Glomerular endothelial cell (primary cell): ENCODE measurements around the gene NAALADL1. TPM values are rescaled to one million over a fixed set of nuclear protein-coding genes. Genes with fewer than 3 reads are reported as not detected.

Source experiments
- DNase-seq: peaks from one replicate; pipeline ENCODE4 v3.0.0-alpha.2; 2011; ENCODE audit warnings: low read depth, low spot score; ENCODE audit errors: extremely low read depth
- total RNA-seq: library from RNA; depleted of rRNA; stranded (reverse); fragments of >200 nt; gene quantifications from 2 replicates; pipeline ENCODE4 v1.2.3, GENCODE V29; 2015

Gene NAALADL1
- total RNA-seq, 1 donor from 2014 or later, result 2.8 TPM

DNA sequence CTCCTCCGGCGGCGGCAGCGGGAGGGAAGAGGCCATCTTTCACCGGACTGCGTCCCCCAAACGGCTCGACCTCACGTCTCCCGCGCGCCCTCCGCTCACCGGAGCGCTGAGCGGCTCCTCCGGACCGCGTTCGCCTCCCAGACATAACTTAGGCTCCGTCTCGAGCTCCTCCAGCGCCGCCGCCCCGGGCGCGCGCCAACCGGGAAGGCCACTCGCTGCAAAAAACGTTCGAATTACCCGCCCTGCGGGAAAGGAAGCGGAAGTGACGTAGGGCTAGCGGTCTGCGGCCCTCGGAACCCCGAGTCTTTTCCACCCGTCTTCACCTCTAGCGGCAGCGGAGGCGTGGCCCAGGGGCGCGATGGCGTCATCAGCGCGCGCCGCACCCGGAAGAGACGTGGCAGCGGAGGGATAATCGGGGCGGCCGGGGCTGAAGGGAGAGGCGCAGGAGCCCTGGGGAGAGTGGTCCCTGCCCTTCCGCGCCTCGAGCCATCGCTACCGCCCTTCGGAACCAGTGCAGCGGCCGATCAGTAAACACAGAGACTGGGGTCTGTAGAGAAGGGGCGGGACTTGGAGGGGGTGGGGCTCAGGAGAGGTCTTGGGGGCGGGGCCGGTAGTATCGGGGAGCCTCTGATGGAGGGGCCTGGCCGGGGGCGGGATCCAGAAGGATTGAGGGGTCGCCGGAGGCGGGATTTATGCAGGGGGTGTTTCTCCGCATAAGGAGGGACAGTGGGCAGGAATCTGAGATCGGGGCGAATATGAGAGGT, 25.7 kb upstream of the NAALADL1 start, which contains the start of the genes CDCA5 and ZFPL1:
TSS of gene CDCA5 (minus strand) at position 207 of the 764 bp plus-strand sequence. CDS start at position 145, 62 bp downstream.
TSS of gene ZFPL1 (plus strand) at position 389 of the 764 bp plus-strand sequence. CDS start 477 bp downstream, outside the sequence.
- DNase-seq, result peak; percentile 39

DNA sequence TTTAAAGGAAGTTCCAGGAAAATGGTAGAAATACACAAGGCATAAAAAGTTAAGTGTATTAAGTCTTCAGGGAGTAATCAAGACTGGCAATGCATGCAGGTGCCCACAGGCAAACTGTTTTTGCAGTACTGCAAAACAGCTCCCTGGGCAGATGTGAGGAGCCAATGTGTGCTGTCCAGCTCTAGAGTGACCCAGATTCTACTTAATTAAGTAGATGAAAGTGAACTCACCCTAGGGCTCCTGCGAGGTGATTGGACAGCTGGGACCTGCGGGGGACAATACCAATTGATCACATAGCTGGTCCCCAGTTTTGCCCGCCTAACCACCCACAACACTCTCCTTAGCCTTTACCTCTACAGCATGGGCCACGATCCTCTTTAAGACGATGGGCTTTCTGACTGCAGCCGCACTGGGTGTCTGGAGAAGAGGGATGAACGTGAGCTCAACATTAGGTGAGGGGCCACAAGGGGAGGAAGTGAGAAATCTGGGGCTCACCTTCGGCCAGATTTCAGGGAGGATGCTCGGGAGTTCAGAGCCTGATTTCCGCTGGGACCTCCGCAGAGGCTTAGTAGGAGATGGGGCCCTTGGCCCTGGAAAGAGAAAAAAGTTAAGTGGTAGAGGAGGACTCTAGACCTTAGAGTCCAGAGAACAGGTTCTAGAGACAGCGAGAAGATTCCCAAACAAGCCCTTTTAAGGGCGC, 24.9 kb upstream of the NAALADL1 start:
- no peak for DNase-seq

DNA sequence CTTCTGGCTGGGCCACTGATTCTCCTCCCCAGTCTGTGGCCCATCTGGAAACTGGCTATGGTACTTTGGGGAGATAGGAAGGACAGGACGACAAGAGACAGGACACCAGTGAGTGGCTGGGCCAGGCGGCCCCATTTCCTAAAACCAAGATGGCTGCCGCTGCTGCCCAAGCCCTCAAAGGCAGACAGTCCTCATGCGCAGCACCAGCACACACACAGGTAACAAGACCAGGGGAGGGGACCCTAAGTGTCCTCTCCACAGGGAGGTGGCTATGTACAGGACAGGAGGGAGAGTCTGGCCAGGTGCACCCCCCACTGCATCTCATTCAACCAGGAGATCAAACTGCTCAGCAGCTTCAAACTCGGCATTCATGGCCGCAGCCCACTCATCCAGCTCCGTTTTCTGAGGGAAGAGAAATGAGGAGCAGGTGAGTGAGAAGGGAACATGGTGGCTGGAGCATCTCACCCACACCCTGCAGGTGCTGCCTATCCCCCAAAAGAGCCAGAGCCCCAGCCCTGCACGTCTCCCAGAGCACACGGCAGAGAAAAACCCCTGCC, 20.5 kb upstream of the NAALADL1 start:
- DNase-seq, result no peak

DNA sequence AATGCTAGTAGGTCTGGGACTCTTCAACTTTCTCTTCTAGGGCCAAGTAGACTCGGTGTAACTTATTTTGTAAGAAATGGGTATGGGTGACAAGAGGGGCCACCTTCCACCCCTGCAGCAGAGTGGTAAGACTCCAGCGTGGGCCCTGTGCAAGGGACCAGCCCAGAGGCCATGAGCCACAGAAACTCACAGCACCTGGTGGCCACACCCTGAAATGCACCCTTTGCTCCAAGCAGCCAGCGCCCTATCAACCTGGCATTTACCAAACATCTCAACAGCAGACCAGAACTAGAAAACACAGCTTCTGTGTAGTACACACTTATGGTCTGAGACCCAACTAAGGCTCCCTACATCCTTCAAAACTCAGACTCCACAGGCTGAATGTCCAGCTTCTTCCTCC, 19.8 kb upstream of the NAALADL1 start:
- DNase-seq, result no peak

DNA sequence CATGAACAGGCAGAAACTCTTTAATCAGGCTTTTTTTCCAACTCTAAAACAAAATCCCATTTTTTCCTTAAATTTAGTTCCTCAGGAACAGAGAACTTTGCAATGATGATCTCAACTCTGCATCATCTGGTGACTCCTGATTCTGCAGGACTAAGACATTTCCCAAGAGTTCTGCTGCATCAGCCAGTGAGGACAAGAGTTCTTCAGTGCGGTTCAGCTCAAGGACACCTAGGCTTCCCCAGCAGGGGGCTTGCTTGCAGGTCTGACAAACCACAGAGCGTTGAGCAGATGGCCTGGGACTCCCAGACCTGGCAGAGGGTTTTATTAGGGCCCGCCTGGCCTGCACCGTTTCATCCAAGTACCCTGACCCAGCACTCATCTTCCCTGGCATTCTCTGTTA, 19.1 kb upstream of the NAALADL1 start:
- DNase-seq, result no peak

DNA sequence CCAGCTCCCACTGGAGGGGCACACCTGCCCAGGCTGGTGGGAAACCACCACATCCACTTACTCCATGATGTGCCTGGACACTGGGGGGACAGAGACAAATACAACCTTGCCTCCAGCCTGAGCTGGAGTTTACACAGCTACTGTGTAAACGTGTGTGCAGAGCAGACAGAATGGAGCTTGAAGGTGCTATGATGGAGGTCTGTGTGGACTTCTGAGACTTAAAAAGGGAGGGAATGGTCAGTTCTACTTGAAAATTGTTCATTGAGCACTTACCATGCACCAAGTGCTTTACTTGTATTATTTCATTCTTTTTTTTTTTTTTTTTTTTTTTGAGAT, 14.2 kb upstream of the NAALADL1 start:
- no peak for DNase-seq

DNA sequence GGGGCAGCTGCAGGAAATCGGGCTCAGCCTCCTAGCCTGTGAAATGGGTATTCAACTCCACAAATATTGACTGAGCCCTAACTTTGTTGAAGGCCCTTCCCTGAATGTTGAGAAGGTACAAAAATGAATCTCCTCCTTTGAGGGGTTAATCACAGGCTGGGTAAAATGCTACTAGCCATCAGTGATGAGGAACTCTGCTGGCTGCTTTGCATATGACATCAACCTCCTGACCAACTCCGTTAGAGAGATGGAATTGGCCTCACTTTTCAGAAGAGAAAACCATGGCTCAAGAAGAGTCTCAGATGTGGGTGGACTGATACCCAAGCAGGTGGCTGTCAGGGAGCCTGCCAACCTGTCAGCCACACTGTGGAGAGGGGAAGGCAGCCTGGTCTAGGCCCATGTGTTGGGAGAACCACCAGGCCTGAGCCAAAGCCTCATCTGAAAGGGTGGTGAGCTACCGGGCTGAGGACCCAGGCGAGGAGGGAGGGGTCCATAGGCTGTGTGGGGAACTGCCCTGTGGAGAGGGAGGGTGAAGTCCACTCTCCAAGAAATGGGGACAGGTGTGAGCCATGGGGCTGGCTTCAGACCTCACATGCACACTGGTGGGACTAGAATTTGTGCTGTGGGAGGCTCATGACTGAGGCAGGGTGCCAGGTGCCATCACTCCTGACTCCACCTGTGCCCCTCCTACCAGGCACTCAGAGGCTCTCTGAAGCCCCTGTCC, 13.7 kb upstream of the NAALADL1 start:
- no peak for DNase-seq

DNA sequence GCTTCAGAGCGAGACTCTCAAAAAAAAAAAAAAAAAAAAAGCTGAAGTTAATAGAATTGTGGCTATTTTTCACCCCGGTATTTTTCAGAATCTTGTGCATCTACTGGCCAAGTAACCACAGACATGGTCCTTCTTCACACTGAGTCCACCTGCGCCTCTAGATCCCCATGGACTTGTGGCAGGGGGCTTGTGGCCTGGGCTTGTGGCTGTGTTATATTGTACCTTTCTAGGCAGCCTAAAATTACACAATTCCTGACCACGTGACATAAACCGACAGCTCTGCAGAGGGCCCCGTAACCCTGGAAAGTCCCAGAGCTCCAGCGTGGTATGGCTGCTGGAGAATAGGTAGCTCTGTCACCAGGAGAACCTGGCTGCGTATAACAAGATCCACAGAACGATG, 10.9 kb upstream of the NAALADL1 start:
- no peak for DNase-seq

DNA sequence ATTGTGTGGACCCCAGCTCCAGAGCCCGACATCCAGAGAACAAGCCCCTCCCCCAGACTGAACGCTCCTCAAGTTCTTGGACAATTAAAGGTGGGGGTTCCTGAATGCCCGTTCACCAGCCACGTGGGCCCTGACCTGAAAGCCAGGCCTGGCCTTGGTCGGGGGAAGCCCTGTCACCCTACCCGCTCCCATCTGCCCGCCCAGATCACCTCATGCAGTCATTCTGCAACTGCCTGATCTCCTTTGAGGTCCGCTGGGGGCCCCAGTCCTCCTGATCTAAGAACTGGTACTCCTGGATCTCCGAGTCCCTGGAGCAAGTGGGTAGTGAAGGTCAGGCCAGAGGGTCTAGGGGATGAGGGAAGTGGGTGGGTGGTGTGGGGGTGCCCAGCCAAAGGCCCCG, 9.1 kb upstream of the NAALADL1 start:
- no peak for DNase-seq

DNA sequence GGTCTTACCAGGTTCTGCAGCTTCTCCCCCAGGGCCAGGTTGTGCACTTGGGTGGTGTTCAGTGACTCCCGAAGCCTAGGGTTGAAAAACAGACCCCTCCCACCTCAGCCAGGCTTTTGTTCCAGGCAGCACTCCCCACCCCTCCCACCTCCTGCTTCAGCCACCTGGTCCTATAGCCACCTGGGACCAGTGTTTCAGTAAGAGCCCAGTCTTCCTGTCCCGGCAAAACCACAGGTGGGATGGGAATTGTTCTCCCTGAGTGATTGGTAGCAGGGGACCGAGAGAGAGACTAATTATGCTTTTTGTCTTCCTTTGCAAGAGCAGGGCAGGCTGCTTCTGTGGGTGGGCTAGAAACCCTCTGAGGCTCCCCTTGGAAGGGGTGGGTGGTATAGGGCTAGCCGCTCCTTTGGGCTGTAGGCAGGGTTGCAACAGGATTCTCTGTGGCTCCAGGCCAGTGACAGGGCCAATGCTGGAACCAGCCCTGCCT, 8.5 kb upstream of the NAALADL1 start:
- DNase-seq, result no peak

DNA sequence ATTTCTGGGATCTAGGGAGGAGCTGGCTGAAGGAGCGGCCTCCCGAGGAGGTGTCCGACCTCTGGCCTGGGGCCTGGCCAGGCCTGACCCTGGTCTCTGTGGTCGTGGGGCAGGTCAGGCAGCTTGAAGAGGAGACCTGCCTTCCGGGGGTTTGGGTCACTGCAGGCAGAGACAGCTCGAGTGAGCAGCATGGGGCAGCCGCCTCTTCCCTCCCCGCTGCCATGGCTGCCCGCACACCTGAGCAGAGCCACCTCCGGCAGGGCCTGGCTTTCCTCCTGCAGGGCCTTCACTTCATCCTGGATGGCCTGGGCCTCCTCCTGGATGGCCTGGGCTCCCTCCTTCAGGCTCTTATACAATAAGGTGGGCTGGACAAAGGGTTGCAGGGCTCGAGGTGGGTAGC, 8.0 kb upstream of the NAALADL1 start:
- DNase-seq, result no peak

DNA sequence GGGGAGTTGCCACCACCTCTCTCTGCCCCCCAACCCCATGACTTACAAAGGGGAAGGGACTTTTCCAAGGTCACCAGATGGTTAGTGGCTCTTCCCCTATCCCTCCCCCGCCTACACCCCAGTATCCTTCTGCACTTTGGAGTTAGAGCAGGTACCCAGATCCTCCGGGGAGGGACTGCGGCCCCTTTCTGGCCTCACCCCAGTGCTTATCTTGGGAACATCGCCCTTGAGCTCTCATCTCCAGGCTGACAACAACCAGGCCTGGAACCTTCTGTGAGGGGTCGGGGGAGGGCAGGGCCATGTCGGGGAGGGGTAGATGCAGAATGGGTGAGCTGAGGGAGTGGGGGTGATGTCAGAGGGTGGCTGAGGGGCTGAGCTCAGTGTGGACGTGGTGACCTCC, 7.5 kb upstream of the NAALADL1 start:
- DNase-seq, result no peak

DNA sequence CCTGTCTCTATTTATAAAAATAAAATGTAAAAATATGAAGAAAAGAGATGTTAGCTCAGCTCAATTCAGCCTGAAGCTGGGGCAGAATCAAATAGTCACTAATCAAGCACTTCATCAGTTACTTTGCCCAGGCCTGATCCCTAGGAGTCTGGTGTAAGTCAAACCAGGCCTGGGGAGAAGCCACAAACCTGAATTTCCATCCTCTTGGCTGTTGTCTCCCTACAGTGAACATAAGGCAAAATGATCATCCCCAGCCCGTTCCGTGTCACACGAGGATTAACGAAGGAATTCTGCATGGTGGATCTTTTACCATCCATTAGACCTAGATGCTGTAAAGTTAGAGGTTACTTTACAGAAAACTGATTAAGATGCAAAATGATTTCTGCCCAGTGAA, 6.5 kb upstream of the NAALADL1 start:
- DNase-seq, result no peak

DNA sequence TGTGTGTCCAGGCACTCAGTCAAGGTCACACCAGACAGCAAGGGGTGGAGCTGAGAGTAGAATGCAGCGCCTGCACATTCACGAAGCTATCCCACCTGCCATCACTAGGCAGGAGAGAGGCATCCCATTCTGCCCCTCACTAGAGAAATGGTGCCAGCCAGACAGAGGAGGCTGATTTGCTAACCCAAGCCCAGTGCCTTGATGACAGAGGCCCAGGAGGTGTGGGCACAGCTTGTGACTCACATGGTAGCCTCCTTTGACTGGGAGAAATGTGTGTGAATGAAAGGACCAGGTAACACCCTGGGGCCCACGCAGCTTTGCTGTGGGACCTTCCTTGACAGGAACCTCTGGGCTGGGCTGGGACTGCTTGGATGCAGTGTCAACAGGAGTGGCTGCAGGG, 5.2 kb upstream of the NAALADL1 start:
- no peak for DNase-seq

DNA sequence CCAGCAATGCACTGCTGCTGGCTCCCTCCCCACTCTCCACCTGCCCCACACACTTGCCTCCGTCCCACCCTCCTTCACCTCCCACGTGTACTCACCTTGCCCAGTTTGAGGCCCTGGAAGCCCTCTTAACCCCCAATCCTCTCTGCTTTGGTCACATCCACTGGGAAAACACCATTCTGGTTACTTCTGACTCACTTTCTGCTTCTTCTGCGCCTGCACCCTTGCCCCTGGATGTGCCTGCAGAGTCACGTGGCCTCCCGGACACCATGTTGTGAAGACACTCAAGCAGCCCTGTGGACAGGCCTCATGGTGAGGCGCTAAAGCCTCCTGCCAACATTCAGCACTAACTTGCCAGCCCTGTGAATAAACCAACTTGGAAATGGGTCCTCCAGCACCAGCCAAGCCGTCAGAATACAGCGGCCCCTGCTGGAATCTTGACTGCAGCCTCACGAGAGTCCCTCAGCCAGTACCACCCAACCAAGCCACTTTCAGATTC, 2.6 kb upstream of the NAALADL1 start:
- DNase-seq, result no peak

DNA sequence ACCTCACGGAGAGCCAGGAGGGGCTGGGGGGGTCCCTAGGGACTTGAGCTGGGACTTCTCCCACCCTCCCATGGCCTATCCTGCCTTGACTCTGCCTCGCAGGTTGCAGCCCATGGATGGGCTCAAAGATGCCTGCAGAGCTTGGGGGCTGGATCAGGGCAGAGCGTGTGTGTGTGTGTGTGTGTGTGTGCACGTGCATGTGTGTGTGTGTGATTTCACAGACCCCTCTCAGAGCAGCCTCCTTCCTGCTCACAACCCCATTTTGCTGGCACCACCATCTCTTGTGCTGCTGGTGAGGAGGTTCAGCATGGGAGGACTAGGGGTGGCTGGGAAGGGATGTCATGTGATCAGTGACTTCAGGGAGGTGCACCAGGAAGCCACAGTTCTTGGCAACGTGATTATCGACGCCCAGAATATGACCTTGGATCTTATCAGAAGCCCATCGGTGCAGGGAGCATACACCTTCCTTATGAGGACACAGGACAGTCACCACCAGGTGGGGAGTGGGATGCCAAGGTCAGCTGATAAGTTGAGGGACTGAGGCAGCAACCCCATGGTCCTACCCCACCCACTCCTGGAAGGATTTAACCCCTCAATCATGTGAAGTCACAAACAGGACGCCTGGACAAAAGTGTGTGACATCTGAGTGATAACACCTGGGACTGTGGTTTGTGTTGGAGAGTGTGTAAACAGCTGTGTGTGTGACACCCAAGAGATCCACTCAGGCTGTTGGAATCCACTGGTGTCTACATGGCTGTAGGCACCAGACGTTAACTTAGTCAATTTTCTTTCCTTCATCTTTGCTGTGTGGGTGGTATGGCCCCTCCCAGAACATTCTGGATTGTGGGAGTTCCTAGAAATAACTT, 1.8 kb upstream of the NAALADL1 start:
- no peak for DNase-seq

DNA sequence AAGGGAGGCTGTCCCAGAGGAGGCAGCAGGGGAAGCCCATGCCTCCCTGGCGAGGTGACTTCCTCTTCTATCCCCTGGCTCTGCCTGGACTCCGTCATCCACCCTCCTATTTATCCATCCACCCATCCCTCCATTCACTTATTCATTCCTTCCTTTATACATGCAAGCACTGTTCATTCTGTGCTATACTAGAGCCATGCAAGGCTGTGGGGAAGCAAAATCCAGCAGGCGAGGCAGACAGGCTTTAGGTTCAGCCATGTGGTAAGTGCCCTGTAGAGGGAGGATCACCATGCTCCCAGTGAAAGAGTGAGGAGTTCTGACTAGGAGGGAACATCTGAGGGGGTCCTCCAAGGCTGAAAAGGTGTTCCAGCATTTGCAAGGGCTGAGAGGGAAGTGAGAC, 1.2 kb upstream of the NAALADL1 start:
- no peak for DNase-seq

DNA sequence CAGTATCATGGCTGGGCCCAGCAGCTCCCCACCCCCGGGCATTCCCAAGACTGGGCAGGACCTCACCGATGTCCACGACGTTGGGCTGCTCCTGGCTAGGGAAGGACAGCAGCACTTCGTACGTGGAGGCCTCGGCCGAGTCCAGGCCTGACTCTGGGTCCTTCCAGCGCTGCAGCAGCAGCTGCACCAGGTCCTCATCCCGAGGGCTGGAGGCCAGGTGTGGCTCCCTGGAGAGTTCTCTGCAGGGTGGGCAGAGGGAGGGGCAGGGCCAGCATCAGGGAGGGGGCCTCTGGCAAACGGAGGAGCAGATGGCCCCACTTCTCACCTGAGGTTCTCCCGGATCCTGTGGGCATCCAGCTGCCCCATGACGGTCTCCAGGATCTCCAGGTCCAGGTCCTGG, 341 bp downstream of the NAALADL1 start:
- no peak for DNase-seq

DNA sequence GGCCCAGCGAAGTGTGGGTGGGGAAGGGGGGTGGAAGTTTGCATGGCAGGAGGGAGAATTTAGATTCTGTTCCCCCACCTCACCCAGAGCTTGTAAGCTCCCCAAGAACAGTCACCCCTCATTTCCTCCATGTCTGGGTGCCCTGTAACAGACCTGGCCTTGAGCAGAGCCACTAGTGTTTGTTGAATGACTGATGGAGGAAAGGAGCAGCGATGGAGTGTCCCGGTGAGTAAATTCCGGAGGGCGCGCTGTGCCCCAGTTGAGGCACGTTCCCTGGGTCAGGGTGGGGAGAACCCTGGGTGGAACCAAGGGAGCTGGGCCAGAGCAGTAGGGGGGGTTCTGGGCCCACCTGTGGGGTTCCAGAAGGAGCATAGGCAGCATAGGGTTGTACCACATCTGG, 827 bp downstream of the NAALADL1 start:
- DNase-seq, result no peak

DNA sequence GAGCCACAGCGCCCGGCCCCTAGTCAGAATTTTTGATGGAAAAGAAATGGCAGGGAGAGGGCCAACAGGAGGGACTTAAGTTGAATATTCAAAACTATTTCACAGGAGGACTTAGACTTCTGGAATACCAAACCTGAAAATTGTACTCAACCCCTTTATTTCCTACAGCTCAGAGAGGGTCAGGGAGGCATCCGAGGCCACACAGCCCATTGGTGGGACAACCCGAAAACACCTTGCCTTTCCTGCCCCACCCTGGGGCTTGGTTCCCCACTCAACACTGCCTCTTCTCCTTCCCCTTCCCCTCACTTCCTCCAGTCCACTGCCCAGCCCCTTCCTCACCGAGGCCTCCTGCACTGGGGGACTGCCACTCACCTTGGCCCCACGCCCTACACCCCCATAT, 1.4 kb downstream of the NAALADL1 start:
- no peak for DNase-seq
